WTC11 (cell line): Measurements from ENCODE around the gene STAG1. TPM values are rescaled to one million over a fixed set of nuclear protein-coding genes. Genes with fewer than 3 reads are reported as not detected.

Experiments used
- ATAC-seq: fragments of 200-7000 bp; cut with Tn5 transposase; 2 replicates; pipeline ENCODE4 v1.10.0; 2021; ENCODE audit warnings: mild to moderate bottlenecking, moderate library complexity
- CTCF ChIA-PET: fragments of 300-600 bp; sonication (Branson Sonifier 250); formaldehyde crosslinking; loops from one replicate; lab custom pipeline; 2021; ENCODE audit warnings: antibody characterized with exemption; lab: Charles Lee
- POLR2A ChIA-PET: fragments of 350-600 bp; sonication (Branson Sonifier 250); formaldehyde crosslinking; loops from one replicate; lab custom pipeline; 2021; ENCODE audit warnings: antibody characterized with exemption; lab: Charles Lee
- DNase-seq: peaks from one replicate; pipeline ENCODE4 v3.0.0; 2021; ENCODE audit warnings: low spot score
- H3K27ac Mint-ChIP-seq: 2 replicates; pipeline ENCODE4 v1.8.0; 2021; ENCODE audit warnings: mixed read lengths
- H3K27me3 Mint-ChIP-seq: 2 replicates; pipeline ENCODE4 v1.8.0; 2021; ENCODE audit warnings: low read depth, mild to moderate bottlenecking, moderate library complexity, mixed read lengths
- H3K36me3 Mint-ChIP-seq: 2 replicates; pipeline ENCODE4 v1.8.0; 2021; ENCODE audit warnings: mixed read lengths
- H3K4me1 Mint-ChIP-seq: 2 replicates; pipeline ENCODE4 v1.8.0; 2022; ENCODE audit warnings: mixed read lengths
- H3K4me3 Mint-ChIP-seq: 2 replicates; pipeline ENCODE4 v1.8.0; 2021; ENCODE audit warnings: mild to moderate bottlenecking, moderate library complexity, mixed read lengths
- H3K9me3 Mint-ChIP-seq: 2 replicates; pipeline ENCODE4 v1.8.0; 2021; ENCODE audit warnings: mixed read lengths
- ARID4B ChIP-seq: sonication (generic); formaldehyde crosslinking; IDR thresholded peaks from 2 replicates; pipeline ENCODE4 v1.8.0; 2023; ENCODE audit warnings: missing genetic modification reagents, mild to moderate bottlenecking, borderline replicate concordance
- ATF2 ChIP-seq: sonication (generic); formaldehyde crosslinking; IDR thresholded peaks from 2 replicates; pipeline ENCODE4 v1.8.1; 2022; ENCODE audit warnings: low read depth, missing genetic modification reagents, borderline replicate concordance
- CTCF ChIP-seq: fragments of 200-600 bp; IDR thresholded peaks from 2 replicates; pipeline ENCODE4 v1.8.0; 2022; ENCODE audit warnings: antibody characterized with exemption
- ERG ChIP-seq: fragments of 250-450 bp; sonication (Bioruptor Pico); IDR thresholded peaks from 2 replicates; pipeline ENCODE4 v1.8.0; 2021; ENCODE audit warnings: mild to moderate bottlenecking
- ESRRA ChIP-seq: sonication (generic); formaldehyde crosslinking; IDR thresholded peaks from 2 replicates; pipeline ENCODE4 v1.8.1; 2022; ENCODE audit warnings: mild to moderate bottlenecking, missing genetic modification reagents, borderline replicate concordance
- GABPB1 ChIP-seq: sonication (generic); formaldehyde crosslinking; IDR thresholded peaks from 2 replicates; pipeline ENCODE4 v1.8.1; 2023; ENCODE audit warnings: mild to moderate bottlenecking, missing genetic modification reagents
- HMGA2 ChIP-seq: fragments of 250-450 bp; sonication (Bioruptor Pico); IDR thresholded peaks from 2 replicates; pipeline ENCODE4 v1.4.0; 2021; ENCODE audit warnings: mild to moderate bottlenecking, moderate library complexity
- IRF2 ChIP-seq: sonication (generic); formaldehyde crosslinking; IDR thresholded peaks from 2 replicates; pipeline ENCODE4 v1.8.0; 2022; ENCODE audit warnings: low read depth, missing genetic modification reagents, borderline replicate concordance
- NR2C2 ChIP-seq: sonication (generic); formaldehyde crosslinking; IDR thresholded peaks from 2 replicates; pipeline ENCODE4 v1.8.0; 2022; ENCODE audit warnings: mild to moderate bottlenecking, missing genetic modification reagents
- SOX15 ChIP-seq: fragments of 250-450 bp; sonication (Bioruptor Pico); IDR thresholded peaks from 2 replicates; pipeline ENCODE4 v1.9.0; 2021; ENCODE audit warnings: mild to moderate bottlenecking
- SP1 ChIP-seq: sonication (generic); formaldehyde crosslinking; conservative IDR thresholded peaks from 2 replicates; pipeline ENCODE4 v1.8.1; 2022; ENCODE audit warnings: missing genetic modification reagents
- STAT6 ChIP-seq: sonication (generic); formaldehyde crosslinking; conservative IDR thresholded peaks from 2 replicates; pipeline ENCODE4 v1.8.1; 2023; ENCODE audit warnings: mild to moderate bottlenecking, low read depth, missing genetic modification reagents, moderate library complexity
- TEAD4 ChIP-seq: sonication (generic); formaldehyde crosslinking; IDR thresholded peaks from 2 replicates; pipeline ENCODE4 v1.8.0; 2022; ENCODE audit warnings: mild to moderate bottlenecking, missing genetic modification reagents
- ZNF138 ChIP-seq: sonication (generic); formaldehyde crosslinking; conservative IDR thresholded peaks from 2 replicates; pipeline ENCODE4 v1.8.1; 2022; ENCODE audit warnings: mild to moderate bottlenecking, moderate library complexity, missing genetic modification reagents
- ZNF219 ChIP-seq: sonication (generic); formaldehyde crosslinking; IDR thresholded peaks from 2 replicates; pipeline ENCODE4 v1.8.0; 2023; ENCODE audit warnings: missing genetic modification reagents, mild to moderate bottlenecking, borderline replicate concordance
- ZNF232 ChIP-seq: sonication (generic); formaldehyde crosslinking; IDR thresholded peaks from 2 replicates; pipeline ENCODE4 v1.8.0; 2022; ENCODE audit warnings: mild to moderate bottlenecking, missing genetic modification reagents
- ZNF263 ChIP-seq: sonication (generic); formaldehyde crosslinking; IDR thresholded peaks from 2 replicates; pipeline ENCODE4 v1.8.1; 2022; ENCODE audit warnings: low read depth, mild to moderate bottlenecking, moderate library complexity, missing genetic modification reagents
- ZNF317 ChIP-seq: sonication (generic); formaldehyde crosslinking; IDR thresholded peaks from 2 replicates; pipeline ENCODE4 v1.8.1; 2023; ENCODE audit warnings: low read depth, mild to moderate bottlenecking, moderate library complexity, missing genetic modification reagents, borderline replicate concordance
- ZNF416 ChIP-seq: fragments of 250-450 bp; sonication (Bioruptor Pico); IDR thresholded peaks from 2 replicates; pipeline ENCODE4 v1.9.0; 2021; ENCODE audit warnings: mild to moderate bottlenecking, inconsistent platforms
- ZNF512 ChIP-seq: sonication (generic); formaldehyde crosslinking; IDR thresholded peaks from 2 replicates; pipeline ENCODE4 v1.8.1; 2022; ENCODE audit warnings: missing genetic modification reagents, borderline replicate concordance
- total RNA-seq: library from RNA; stranded (reverse); gene quantifications from 3 replicates; pipeline ENCODE4 v1.2.3, GENCODE V29; 2021

The STAG1 gene
- total RNA-seq, 1 experiment from 2014 or later, result 20.7 TPM

GRCh38 chr3:136329593-136329992 lies 422.6 kb downstream of the STAG1 start (continued):
- TF ChIP-seq SOX15 (CRISPR knock-in tag), result no peak
- no peak for TF ChIP-seq TEAD4 (CRISPR knock-in tag)
- no peak for TF ChIP-seq ZNF512
- no peak for TF ChIP-seq ZNF219 (CRISPR knock-in tag)
- no peak for TF ChIP-seq ERG (CRISPR knock-in tag)
- TF ChIP-seq IRF2, result no peak
- TF ChIP-seq, all 79 proteins: peak for 0

- Mint-ChIP-seq H3K27ac (no peak overlapping the region), H3K36me3 (peaks cover 57% of the 10 kb centered on the region), H3K4me1 (no peaks in the 10 kb centered on the region)
- CTCF ChIA-PET, result interaction anchor here (1.0 kb wide), 1 partner anchor 14 kb away, joined by 3 read pairs; no protein-coding TSS in a partner anchor
- ATAC-seq, result no peak
- TF ChIP-seq ESRRA (CRISPR knock-in tag), result no peak
- TF ChIP-seq SP1, result no peak
- TF ChIP-seq CTCF, result no peak
- no peak for TF ChIP-seq ZNF416
- TF ChIP-seq ZNF263 (CRISPR knock-in tag), result no peak
- TF ChIP-seq NR2C2 (CRISPR knock-in tag), result no peak
- TF ChIP-seq STAT6 (CRISPR knock-in tag), result no peak
- no peak for TF ChIP-seq ZNF138 (CRISPR knock-in tag)
- TF ChIP-seq ZNF317 (CRISPR knock-in tag), result no peak
- TF ChIP-seq HMGA2 (CRISPR knock-in tag), result no peak
- no peak for TF ChIP-seq ZNF512
- no peak for TF ChIP-seq GABPB1 (CRISPR knock-in tag)
- no peak for TF ChIP-seq ATF2
- TF ChIP-seq ARID4B (CRISPR knock-in tag), result no peak
- TF ChIP-seq ZNF232 (CRISPR knock-in tag), result no peak
- TF ChIP-seq, all 79 proteins: peak for 0
- no peak for DNase-seq
- Mint-ChIP-seq H3K27me3 (no peaks in the 10 kb centered on the region; the same call in 1 of the 2 replicates), H3K4me3 (no peak overlapping the region), H3K9me3 (peaks cover 8% of the 10 kb centered on the region)
- POLR2A ChIA-PET, result no interaction called here
Measured at GRCh38 chr3:136327671-136328070, 424.5 kb downstream of the STAG1 start.
